Esophagus squamous epithelium (tissue), 4 donors: ENCODE data around the gene EXOSC5.

Source experiments
- CTCF ChIP-seq, 6 experiments: fragments of 450-650 bp in 4 of 6; fragments of 200-600 bp in 2 of 6; sonication (generic) in 2 of 6; IDR thresholded peaks; one replicate each; pipeline ENCODE4 v1.5.1; 2016 to 2019; ENCODE audit warnings: antibody characterized with exemption in 6 of 6, mild to moderate bottlenecking in 4 of 6, moderate library complexity in 4 of 6
- POLR2A ChIP-seq, 4 donors: fragments of 450-650 bp; IDR thresholded peaks; one replicate each; pipeline ENCODE4 v1.6.1; 2017; ENCODE audit warnings: antibody characterized with exemption in 4 of 4, mild to moderate bottlenecking in 4 of 4, moderate library complexity in 3 of 4

- TF ChIP-seq CTCF (IDR thresholded peaks at IDR 0.05) (no peak), POLR2A (IDR thresholded peaks at IDR 0.05) (no peak)
Observed at GRCh38 chr19:41411968-41412265, 14.8 kb upstream of the EXOSC5 start.
